Testis (tissue), 2 donors: ENCODE results near the gene IGFALS.

Experiments used
- CTCF ChIP-seq, 3 experiments: fragments of 450-650 bp in 2 of 3; fragments of 200-600 bp in 1 of 3; sonication (generic) in 1 of 3; IDR thresholded peaks; one replicate each; pipeline ENCODE4 v1.5.1; 2016 to 2019; ENCODE audit warnings: antibody characterized with exemption in 3 of 3, mild to moderate bottlenecking in 2 of 3, moderate library complexity in 1 of 3
- POLR2A ChIP-seq: fragments of 450-650 bp; IDR thresholded peaks from one replicate; pipeline ENCODE4 v1.6.1; 2017; ENCODE audit warnings: antibody characterized with exemption, mild to moderate bottlenecking, moderate library complexity

- TF ChIP-seq CTCF (IDR thresholded peaks at IDR 0.05) (no peak), POLR2A (no peak)
Measured at GRCh38 chr16:1765826-1766225, 27.7 kb downstream of the IGFALS start.
